GM19023 (cell line): Measurements from ENCODE around the gene XIAP.

Experiments used
- ATAC-seq: cut with Tn5 transposase; IDR thresholded peaks from one replicate; pipeline ENCODE4 v1.9.1; 2021; ENCODE audit warnings: mild to moderate bottlenecking, moderate library complexity; ENCODE audit not compliant: unreplicated experiment

Gene XIAP

DNA sequence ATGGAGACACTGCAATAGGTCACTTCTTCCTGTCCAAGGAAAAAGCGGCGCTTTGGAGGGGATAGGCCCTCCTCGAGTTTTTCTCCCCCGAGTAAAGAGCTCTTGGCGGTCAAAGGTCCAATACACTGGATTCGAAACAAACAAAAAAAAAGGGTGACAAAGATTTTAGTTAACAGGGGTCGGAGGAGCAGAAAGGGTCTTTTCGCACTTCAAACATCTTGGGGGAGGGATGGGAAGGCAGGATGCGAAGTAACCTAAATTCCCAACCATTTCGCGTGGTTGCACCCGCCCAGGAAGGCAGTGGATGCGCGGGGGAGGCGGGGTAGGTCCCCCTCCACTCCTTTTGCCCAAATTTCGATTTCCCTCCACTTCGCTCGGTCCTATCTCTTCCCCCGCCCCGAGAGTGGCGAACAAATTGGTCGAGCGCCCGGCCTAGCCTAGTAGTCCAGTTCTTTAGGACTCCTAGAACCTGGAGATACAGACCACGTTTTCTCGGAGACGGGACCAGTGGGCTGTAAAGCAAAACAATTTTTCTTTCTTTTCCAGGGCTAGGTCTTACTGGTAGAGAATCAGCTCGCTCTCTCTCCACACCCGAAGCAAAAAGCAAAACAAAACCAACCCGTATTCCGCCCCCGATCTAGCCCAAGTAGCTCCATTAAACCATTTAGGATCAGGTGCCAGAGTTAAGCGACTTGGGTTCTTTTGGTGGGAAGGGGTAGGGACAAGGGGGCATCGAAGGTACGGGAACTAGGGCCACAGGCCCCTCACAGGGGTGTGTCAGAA, 99.6 kb downstream of the XIAP start:
- ATAC-seq: no peak

DNA sequence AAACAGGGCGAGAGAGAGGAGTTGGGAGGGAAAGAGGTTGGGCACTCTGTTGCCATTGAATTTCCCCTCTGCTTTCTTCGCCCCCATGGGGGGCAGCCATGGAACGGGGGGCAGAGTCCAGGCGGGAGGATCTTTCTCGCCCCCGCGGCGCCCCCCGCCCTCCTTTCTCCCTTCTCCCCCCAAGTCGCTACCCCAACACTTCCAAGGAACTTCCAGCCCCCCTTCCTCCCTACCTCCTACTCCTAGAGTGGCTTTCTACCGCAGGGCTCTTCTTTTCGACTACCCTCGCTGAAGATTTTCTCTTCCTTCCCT, 101.1 kb downstream of the XIAP start:
- ATAC-seq: no peak

DNA sequence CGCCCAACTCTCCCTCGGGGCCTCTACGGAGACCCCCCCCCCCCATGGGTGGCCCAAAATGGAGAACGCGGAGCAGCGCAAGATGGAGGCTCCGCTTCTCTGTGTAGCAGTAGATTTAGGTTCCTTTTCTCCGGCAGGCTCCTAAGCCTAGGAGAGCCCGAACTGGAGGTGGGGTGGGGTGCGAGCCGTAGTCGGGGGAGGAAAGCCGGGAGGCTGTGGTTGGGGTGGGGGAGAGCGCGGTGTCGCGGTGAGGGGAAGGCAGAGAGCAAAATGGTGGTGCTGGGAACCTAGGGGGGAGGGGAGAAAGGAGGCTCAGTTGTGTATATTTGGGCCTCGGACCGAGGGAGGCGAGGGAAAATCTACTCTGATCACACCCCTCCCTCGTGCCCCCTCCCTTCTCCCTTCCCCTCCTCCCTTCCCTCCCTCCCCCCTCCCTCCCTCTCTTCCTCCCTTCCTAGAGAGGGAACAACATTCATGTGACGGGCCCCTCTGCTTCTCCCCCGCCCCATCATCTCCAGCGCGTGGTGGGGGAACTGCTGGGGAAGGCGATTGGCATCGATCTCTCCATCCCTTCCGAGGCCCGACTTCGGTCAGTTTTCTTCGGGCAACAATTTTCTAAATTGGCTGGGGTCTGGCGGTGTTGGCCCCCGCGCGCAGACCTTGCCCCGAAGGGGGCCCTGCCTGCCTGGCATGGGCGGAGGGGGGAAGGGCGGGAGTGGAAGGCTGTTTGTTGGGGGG, 101.6 kb downstream of the XIAP start, which contains the start of gene STAG2:
Gene STAG2, plus strand, starts transcription at position 439 of the 738 bp plus-strand sequence. CDS start 60,922 bp downstream, outside the sequence.
- ATAC-seq: no peak

DNA sequence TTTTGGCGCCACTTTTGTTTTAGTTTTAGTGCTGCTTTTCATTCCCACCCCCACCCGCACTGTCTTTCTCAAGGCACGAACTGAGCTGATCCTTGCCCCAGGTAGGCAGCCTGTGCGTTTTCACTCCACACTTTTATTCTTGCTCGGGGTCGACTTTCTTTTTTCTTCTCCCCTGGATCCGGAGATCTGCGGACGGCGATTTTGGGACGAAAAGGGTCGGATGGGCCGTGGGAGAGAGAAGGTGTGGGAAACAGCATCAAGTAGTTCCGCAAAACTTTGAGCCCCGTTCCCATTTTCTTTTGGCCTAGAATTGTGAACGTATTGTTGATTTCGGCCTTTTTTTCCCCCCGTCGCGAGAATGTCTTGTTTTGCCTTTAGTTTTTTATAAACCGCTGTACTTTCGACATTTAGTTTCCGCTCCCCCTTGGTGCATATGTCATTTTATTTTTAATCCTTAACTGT, 102.2 kb downstream of the XIAP start:
- no peak for ATAC-seq

DNA sequence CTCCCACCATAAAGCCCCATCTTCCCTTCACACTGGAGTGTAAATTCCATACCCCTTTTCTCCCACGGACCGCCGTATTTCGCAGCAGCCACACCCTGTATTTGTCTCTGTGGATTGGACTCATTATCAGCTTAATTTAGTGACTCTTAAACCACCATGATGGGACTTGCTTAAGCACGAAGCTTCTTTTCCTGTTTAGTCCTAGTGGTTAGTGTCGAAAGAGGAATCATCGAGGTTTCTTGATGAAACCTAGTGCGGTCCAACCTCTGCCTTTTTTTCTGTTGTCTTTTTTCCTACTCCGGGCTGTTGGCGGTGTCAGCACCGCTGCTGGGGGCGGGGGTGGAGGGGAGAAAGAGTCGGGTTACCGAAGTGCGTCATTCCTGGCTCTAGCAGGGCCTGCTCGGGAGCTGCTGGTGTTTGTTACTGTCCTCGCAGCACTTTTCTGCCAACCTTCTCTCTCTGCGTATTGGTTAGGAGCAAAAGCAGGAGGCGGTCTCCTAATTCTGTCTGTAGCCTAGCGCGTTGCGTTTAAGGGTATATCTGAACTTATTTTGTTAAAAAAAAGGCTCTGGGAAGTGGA, 103.0 kb downstream of the XIAP start:
- peak; percentile 55 for ATAC-seq
